Measurements from ENCODE around the gene CACNA2D4. TPM values are rescaled to one million over a fixed set of nuclear protein-coding genes. Genes with fewer than 3 reads are reported as not detected.

The CACNA2D4 gene
- 0.06 TPM in 1 of 5 replicates, not detected in the others for total RNA-seq (2022; extraction: Qiagen RNA extraction)

DNA sequence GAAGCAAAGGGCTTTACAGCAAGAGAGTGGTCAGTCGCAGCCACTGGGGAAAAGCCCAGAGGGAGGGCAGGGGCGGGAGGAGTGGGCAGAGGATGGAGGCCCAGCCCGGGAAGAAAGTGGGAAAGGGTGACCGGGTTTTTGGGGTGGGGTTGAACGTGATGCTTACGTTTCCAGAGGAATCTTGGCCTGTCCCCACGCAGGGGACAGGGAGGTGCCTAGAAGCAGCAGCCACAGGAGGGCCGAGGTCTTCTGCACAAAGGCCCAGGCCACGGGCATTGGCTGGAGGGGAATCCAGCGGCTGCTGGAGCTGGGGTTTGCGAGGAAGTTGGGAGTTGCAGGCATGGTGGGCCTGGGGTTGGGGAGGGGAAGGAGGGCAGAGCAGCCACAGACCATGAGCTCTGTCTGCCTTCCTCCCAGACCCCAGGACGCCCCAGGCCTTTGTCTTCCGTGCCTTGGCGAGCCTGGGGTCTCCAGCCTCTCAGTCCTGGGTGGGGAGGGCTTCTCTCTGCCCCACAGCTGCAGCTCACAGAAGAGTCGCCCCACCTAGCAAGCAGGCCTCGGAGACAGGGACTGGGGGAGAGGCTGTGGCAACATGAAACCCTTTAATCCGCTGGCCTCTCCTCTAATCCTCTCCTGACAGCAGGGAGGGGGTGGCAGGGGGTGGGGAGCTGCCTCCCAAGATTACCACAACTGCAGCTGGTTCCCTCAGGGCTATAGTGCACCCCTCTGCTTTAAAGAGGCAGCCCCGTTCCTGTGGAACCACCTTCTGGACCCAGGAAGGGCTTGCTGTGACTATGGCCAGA is at the start of gene CACNA2D4:
Gene CACNA2D4 (minus strand): TSS at position 572 of the 803 bp plus-strand sequence. CDS start 179 bp downstream, at position 393.

GRCh38 chr12:1820191-1820895 is 98.1 kb downstream of the CACNA2D4 start, which contains the start of gene LRTM2:
Gene LRTM2 (plus strand): TSS chr12:1820565. CDS start chr12:1828149, 7,584 bp downstream.

Other genes with a start within 250 kb of the CACNA2D4 start
- gene ADIPOR2, start 227.6 kb downstream of the CACNA2D4 start, total RNA-seq (2022; extraction: Qiagen RNA extraction): 57.2 to 69.3 TPM (median 62.8 TPM) in 5 replicates
- gene LRTM2, start 98.1 kb downstream of the CACNA2D4 start, total RNA-seq (2022; extraction: Qiagen RNA extraction): 0.02 to 0.09 TPM (median 0.05 TPM) in 4 of 5 replicates, not detected in the other
- gene DCP1B, start 85.8 kb upstream of the CACNA2D4 start, total RNA-seq (2022; extraction: Qiagen RNA extraction): 7.0 to 8.2 TPM (median 7.6 TPM) in 5 replicates
- gene CACNA1C, start 134.3 kb upstream of the CACNA2D4 start, total RNA-seq (2022; extraction: Qiagen RNA extraction): 0.02 to 0.06 TPM (median 0.03 TPM) in 4 of 5 replicates, not detected in the other

Measured in A549 treated with AZD2906 at 1 μM for 4 hours (cell line).